Kidney epithelial cell (primary cell): ENCODE results near the gene NCOA3. TPM values are rescaled to one million over a fixed set of nuclear protein-coding genes. Genes with fewer than 3 reads are reported as not detected.
A peak's percentile ranks its signal among the peaks of the same experiment; 100 is the strongest.

ENCODE experiments used
- DNase-seq: peaks from one replicate; pipeline ENCODE4 v3.0.0-alpha.2; 2010; ENCODE audit warnings: low read depth
- H3K27me3 ChIP-seq: 2 replicates; pipeline ENCODE4 v1.6.0; 2011; ENCODE audit warnings: low read length; ENCODE audit not compliant: control insufficient read depth, insufficient read depth
- H3K36me3 ChIP-seq: 2 replicates; pipeline ENCODE4 v1.5.1; 2011; ENCODE audit warnings: low read length; ENCODE audit not compliant: control insufficient read depth, insufficient read depth
- H3K4me3 ChIP-seq: 2 replicates; pipeline ENCODE4 v1.5.1; 2011; ENCODE audit warnings: low read depth, mild to moderate bottlenecking, control low read depth, low read length
- CTCF ChIP-seq: IDR thresholded peaks from 2 replicates; pipeline ENCODE4 v1.5.1; 2011; ENCODE audit warnings: mild to moderate bottlenecking, moderate library complexity, low read length, control low read depth, inconsistent platforms; ENCODE audit not compliant: insufficient read depth, poor library complexity, severe bottlenecking
- total RNA-seq: library from RNA; depleted of rRNA; stranded (reverse); fragments of >200 nt; gene quantifications from 2 replicates; pipeline ENCODE4 v1.2.3, GENCODE V29; 2015

Gene NCOA3
- total RNA-seq, 1 donor from 2014 or later, result 27.3 TPM

DNA sequence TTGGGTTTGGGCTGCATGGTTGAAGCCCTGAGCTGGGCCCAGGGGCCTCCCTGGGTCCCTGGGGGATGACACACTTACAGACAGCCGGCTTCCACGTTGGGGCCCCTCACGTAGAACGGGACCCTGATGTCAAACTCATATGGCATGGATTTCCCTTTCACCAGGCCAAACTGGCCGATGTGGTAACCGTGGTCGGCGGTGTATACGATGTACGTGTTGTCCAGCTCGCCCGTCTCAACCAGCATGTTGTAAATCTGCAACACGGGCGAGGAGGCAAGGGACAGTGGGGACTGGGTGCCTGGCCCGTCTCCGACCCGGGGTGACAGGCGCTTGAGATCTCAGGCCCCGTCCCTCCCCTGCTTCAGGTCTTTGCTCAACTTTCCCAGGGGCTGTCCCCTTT, 181.2 kb downstream of the NCOA3 start:
- no peak overlapping the region for H3K4me3 ChIP-seq
- H3K36me3 ChIP-seq, result no peaks in the 10 kb centered on the region
- no peak for TF ChIP-seq CTCF
- DNase-seq, result no peak
- H3K27me3 ChIP-seq, result no peaks in the 10 kb centered on the region

DNA sequence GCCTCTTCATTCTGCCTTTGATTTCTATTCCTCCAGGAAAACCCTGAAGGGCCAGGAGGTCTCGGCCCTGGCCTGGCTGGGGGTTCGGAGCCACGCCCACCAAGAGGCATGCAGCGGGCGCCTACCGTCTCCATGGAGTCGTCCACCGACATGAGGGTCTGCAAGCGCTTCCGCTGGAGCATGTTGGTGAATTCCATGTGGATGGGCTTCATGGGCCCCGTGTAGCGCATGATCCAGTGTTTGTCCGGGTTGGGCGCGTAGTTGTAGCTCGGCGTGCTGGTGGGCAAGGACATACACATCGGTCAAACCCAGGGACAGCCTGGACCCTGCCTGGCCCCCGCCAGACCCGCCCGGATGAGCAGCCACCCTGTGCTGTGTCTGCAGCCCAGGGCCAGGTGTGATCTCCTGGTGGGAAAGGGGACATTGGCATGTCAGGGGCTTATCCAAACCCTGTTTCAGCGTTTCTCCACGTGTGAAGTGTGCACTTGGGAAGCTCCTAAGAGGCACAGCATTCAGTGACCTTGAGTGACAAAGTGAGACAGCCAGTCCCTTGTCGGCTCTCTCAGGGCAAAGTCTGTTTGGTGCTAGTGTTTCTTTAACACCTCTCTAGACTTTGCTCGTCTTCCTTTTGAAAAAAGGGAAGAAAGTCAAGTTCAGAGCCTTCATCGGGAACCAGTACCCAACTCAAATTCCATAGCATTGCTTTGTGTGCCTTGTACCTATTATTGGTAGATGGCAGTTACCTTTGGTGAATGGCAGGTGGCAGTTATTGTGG, 182.8 kb downstream of the NCOA3 start:
- Histone ChIP-seq H3K36me3 (no peaks in the 10 kb centered on the region), H3K27me3 (no peaks in the 10 kb centered on the region), H3K4me3 (no peak overlapping the region)
- DNase-seq, result no peak
- no peak for TF ChIP-seq CTCF

GRCh38 chr20:47686545-47686944, 184.9 kb downstream of the NCOA3 start:
- peak; percentile 70 for DNase-seq
- Histone ChIP-seq H3K27me3 (no peaks in the 10 kb centered on the region), H3K4me3 (no peak overlapping the region), H3K36me3 (no peaks in the 10 kb centered on the region)
- no peak for TF ChIP-seq CTCF

DNA sequence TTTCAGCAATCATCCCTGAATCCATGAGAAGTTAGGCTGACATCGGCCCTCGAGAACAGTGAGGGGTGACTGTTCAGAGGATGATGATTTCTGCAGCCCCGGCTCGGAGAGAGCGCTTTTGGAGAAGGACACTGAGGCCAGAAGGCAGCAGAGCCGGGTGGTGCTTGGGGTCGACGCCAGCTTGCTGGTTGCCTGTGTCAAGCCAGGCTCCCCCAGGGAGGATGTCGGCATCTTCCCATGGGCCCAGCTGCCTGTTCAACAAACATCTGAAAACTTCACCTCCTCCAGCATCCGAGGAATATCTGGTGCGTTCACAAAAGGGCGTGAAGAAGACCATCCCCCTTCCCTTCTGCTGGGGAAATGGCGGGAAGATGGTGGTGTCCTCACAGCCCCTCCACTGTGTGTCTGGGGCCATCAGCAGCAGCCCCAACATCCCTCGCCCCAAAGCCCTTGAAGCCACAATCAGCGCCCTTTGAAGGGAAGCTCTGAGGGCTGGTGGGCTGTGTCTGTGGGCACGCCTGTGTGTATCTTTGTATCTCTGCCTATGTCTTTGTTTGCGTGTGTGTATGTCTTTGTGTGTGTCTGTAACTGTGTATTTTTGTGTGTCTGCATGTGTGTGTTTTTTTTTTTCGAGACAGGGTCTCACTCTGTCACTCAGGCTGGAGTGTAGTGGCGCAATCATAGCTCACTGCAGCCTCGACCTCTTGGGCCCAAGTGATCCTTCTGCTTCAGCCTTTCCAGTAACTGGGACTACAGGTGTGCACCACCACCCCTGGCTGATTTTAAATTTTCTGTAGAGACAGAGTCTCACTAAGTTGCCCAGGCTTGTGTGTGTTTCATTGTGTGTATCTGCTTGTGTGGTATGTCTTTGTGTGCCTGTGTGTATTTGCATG, 185.7 kb downstream of the NCOA3 start:
- no peaks in the 10 kb centered on the region for H3K36me3 ChIP-seq
- DNase-seq, result no peak

More for the DNA sequence above, 185.7 kb downstream of the NCOA3 start:
- no peaks in the 10 kb centered on the region for H3K27me3 ChIP-seq
- no peak overlapping the region for H3K4me3 ChIP-seq
- TF ChIP-seq CTCF, result no peak
